GM20000 (cell line): Measurements from ENCODE around the gene GTF3A.
"Not testable (repeated sequence)": the region's sequence is repeated elsewhere in the genome, so short reads cannot be mapped to it uniquely, and the experiment has no call there.

Experiments
- DNase-seq: peaks from one replicate; pipeline ENCODE4 v3.0.0; 2012; ENCODE audit warnings: low spot score
- CTCF ChIP-seq: IDR thresholded peaks from 2 replicates; pipeline ENCODE4 v1.5.1; 2012; ENCODE audit warnings: mild to moderate bottlenecking, control low read depth; ENCODE audit errors: extremely low read depth, missing control alignments

GTF3A gene

GRCh38 chr13:27396252-27396846 lies 28.1 kb upstream of the GTF3A start:
- no peak for TF ChIP-seq CTCF
- DNase-seq: no peak

- TF ChIP-seq CTCF: no peak
- no peak for DNase-seq
These were observed 26.1 kb upstream of the GTF3A start for GRCh38 chr13:27398360-27398759.

GRCh38 chr13:27400405-27400804 lies 24.0 kb upstream of the GTF3A start:
- DNase-seq: not testable (repeated sequence)

GRCh38 chr13:27401210-27401609 lies 23.2 kb upstream of the GTF3A start:
- no peak for DNase-seq
- TF ChIP-seq CTCF: no peak

- no peak for DNase-seq
- TF ChIP-seq CTCF: no peak
These were observed 21.2 kb upstream of the GTF3A start for GRCh38 chr13:27403203-27403678.

- no peak for TF ChIP-seq CTCF
- DNase-seq: no peak
These were observed 20.6 kb upstream of the GTF3A start for GRCh38 chr13:27403727-27404385.

- no peak for TF ChIP-seq CTCF
- no peak for DNase-seq
These were observed 19.7 kb upstream of the GTF3A start for GRCh38 chr13:27404680-27405079.

GRCh38 chr13:27405546-27406134 lies 18.8 kb upstream of the GTF3A start:
- no peak for DNase-seq

More at GRCh38 chr13:27405546-27406134, 18.8 kb upstream of the GTF3A start:
- TF ChIP-seq CTCF: no peak
